CD4-positive, alpha-beta T cell treated with Interleukin-6 for 4 hours (primary cell): ENCODE data around the gene PPEF2.

Experiments
- DNase-seq: peaks from one replicate; pipeline ENCODE4 v3.0.0-alpha.2; 2020; ENCODE audit warnings: mixed read lengths

The PPEF2 gene

DNA sequence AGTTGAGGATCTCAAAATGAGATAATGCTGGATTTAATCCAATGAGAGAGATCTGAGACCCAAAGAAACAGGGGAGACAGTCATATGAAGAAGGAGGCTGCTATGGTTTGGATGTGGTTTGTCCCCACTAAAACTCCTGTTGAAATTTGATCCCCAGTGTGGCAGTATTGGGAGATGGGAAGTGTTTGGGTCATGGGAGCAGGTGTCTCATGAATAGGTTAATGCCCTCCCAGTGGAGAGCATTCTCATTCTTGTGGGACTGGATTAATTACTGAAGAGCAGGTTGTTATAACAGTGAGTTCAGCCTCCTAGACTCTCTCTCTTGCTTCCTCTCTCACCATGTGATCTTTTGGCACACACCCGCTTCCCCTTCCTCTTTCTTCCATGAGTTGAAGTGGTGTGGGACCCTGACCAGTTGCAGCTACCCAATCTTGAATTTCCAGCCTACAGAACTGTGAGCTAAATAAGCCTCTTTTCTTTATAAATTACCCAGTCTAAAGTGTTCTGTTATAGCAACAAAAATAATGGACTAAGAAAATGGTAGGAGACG, 70.3 kb downstream of the PPEF2 start:
- no peak for DNase-seq

DNA sequence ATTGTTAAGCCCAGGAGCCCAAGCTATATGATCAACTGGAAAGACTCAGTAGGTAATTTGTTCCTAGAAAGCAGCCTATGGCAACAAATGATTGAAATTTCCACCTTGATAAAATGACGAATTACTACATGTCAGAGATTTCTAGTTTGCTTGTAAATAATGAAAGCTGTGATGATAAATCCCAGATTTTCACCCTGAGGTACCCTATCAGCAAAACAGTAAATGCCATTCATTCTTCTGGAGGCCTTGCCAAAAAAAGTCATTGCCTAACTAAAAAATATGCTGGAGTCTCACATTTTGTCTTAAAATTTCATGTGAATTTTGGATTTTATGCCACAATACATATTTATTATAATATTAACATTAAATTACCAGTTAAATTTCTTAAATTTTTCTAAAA, 71.3 kb downstream of the PPEF2 start:
- DNase-seq = no peak

DNA sequence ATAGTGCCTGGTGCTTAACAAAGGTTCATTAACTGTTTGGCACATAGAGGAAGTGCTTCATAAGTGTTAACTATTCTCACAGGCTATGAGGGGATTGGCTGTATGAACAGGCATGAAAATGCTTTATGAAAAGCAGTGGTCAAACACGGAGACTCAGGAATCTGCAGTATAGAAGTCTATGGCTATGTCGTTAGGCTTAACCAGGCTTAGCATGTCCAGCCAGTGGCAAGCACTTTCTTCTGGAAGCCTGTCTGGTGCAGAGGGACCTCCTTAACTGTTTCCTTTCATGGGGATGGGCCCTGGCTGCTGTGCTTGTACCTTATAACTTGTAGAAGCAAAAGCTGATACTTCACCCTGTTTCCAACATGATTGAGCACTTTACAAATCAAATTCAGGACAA, 78.4 kb downstream of the PPEF2 start:
- DNase-seq = no peak

DNA sequence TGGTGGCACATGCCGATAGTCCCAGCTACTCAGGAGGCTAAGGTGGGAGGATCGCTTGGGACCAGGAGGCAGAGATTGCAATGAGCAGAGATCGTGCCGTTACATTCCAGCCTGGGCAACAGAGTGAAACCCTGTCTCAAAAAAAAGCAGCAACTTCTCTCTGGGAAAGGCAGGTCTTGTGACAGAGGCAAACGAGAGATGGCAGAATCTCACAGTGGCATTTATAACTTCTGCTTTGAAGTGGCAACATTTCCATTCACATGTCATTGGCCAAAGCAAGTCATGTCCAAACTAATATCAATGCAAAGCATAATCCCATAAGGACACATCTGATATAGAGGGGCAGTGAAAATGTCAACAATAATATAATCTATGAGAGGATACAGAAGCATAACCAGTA, 79.8 kb downstream of the PPEF2 start:
- no peak for DNase-seq

DNA sequence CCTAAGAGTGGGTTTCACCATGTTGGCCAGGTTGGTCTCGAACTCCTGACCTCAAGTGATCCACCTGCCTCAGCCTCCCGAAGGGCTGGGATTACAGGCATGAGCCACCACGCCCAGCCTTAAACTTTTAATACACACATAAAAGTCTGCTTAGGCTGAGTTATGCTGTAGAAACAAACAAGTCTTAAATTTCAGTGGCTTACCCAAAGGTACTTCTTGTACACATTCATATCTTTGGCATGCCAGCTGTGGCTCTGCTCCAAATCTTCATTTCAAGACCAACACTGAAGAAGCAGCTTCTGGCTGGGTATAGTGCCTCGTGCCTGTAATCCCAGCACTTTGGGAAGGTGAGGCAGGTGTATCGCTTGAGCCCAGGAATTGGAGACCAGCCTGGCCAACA, 80.3 kb downstream of the PPEF2 start:
- no peak for DNase-seq

DNA sequence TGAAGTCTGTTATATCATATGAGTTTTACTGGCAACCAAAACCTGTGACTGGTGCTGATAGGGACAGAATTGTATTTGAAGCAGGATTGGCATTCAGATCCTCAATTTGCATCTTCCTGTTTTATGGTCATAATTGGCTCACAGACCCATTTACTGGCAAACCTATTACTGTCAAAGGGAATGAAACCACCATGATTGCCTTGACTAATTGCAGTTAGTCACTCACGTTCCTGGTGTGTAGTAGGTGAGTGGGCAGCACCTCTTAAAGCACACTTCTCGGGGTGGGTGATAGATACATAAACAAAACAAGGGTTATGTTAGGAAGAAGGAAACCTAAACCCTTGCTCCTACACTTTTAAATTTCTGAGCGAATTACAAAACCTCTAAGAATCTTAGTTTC, 81.0 kb downstream of the PPEF2 start:
- no peak for DNase-seq

DNA sequence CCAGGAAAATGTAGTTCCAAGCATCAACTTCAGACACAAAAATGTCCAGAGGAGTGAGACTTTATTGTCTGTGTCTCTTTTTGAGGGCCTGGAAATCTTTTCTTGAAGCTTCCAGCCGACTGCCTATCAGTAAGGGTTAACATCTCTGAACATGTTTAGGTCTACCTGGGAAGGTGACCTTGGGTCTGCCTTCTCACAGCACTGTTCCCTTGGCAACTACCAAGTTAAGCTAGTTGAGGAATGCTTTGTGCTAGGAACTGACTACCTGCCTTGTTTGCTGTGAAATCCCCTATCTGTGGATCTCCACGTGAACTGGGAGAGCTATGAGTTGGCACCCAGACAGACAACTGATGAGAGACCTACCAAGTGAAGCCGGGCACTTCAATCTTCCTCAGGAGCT, 81.6 kb downstream of the PPEF2 start:
- DNase-seq = no peak

DNA sequence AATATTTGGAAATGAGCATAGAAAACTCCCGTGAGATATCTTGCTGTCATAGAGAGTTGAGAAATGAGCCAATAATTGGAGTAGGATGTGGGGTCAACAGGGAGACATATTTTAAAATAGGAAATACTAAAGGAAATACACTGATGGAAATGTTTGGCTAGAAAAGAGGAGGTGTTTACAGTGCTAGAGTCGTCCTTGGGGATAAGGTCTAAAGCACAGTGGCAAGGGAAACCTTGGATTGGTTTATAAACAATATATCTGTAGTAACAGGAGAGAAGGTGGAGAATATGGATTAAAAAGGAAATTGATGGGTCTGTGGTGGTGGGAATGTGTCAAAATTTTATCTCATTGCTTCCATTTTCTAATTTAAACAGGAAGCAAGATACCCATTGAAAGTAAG, 82.1 kb downstream of the PPEF2 start:
- DNase-seq = no peak

DNA sequence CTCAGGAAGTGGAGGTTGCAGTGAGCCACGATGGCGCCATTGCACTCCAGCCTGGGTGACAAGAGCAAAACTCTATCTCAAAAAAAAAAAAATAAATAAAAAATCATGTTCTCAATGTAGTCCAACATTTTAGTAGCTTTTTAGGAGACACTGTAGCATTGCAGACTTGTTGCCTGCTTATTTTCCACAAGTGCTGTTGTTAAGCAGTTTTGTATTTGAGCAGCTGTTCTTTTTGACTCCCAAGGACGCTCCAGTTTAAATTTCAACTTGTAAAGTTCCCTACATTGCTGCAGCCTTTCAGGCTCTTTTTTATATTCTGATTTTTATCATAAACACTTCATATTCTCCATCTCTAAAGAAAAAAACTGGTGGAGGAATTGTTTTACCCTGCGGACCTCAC, 83.1 kb downstream of the PPEF2 start:
- DNase-seq = no peak

DNA sequence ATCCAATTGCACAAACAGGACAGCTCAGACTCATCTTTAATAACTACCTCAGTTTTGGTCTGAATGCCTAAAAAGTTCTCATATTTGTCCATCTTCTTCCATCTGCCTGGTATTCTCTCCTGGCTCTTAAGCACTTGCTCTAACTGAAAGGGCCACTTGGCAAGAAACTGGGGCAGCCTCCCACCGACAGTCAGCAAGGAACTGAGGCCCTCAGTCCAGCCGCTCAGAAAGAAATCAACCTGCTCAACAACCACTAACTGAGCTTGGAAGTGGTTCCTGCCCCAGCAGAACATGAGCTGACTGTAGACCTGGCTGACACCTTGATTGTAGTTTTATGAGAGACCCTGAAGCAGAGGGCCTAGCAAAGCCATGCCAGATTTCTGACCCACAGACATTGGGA, 84.4 kb downstream of the PPEF2 start:
- no peak for DNase-seq
